SK-N-SH treated with all-trans-retinoic acid at 6 μM for 48 hours (cell line): ENCODE measurements around the gene GAREM1.

Source experiments
- ATAC-seq: fragments of 200-7000 bp; cut with Tn5 transposase; 3 replicates; pipeline ENCODE4 v1.9.1; 2020; ENCODE audit warnings: mild to moderate bottlenecking, moderate library complexity
- ARNTL ChIP-seq: fragments of 450-650 bp; formaldehyde crosslinking; IDR thresholded peaks from 2 replicates; pipeline ENCODE4 v1.5.0; 2020; ENCODE audit warnings: low read depth, mild to moderate bottlenecking, moderate library complexity, borderline replicate concordance
- BACH2 ChIP-seq: fragments of 250-450 bp; sonication (Bioruptor Pico); IDR thresholded peaks from 2 replicates; pipeline ENCODE4 v1.9.0; 2021; ENCODE audit warnings: mild to moderate bottlenecking, borderline replicate concordance
- ESRRG ChIP-seq: fragments of 250-450 bp; sonication (Bioruptor Pico); IDR thresholded peaks from 2 replicates; pipeline ENCODE4 v1.6.1; 2021; ENCODE audit warnings: mild to moderate bottlenecking
- GLIS3 ChIP-seq: fragments of 250-450 bp; sonication (Bioruptor Pico); IDR thresholded peaks from 2 replicates; pipeline ENCODE4 v1.5.0; 2020; ENCODE audit warnings: mild to moderate bottlenecking, moderate library complexity
- ISL1 ChIP-seq: fragments of 250-450 bp; sonication (Bioruptor Pico); IDR thresholded peaks from 2 replicates; pipeline ENCODE4 v2.1.2; 2022; ENCODE audit warnings: mild to moderate bottlenecking, moderate library complexity
- OSR1 ChIP-seq: fragments of 250-450 bp; sonication (Bioruptor Pico); IDR thresholded peaks from 2 replicates; pipeline ENCODE4 v1.8.0; 2022; ENCODE audit warnings: moderate library complexity, mild to moderate bottlenecking, inconsistent platforms
- PPARA ChIP-seq: fragments of 250-450 bp; sonication (Bioruptor Pico); IDR thresholded peaks from 2 replicates; pipeline ENCODE4 v1.5.0; 2020; ENCODE audit warnings: mild to moderate bottlenecking, borderline replicate concordance
- TCF4 ChIP-seq: fragments of 250-450 bp; sonication (Bioruptor Pico); IDR thresholded peaks from 2 replicates; pipeline ENCODE4 v1.8.0; 2021; ENCODE audit warnings: mild to moderate bottlenecking, moderate library complexity, borderline replicate concordance
- TOX ChIP-seq: fragments of 250-450 bp; sonication (Bioruptor Pico); IDR thresholded peaks from 2 replicates; pipeline ENCODE4 v1.8.0; 2021; ENCODE audit warnings: mild to moderate bottlenecking, moderate library complexity, borderline replicate concordance
- ZC3H10 ChIP-seq: fragments of 250-450 bp; sonication (Bioruptor Pico); IDR thresholded peaks from 2 replicates; pipeline ENCODE4 v1.5.1; 2021; ENCODE audit warnings: mild to moderate bottlenecking, moderate library complexity
- ZFP3 ChIP-seq: fragments of 250-450 bp; sonication (Bioruptor Pico); IDR thresholded peaks from 2 replicates; pipeline ENCODE4 v1.5.0; 2020; ENCODE audit warnings: mild to moderate bottlenecking, moderate library complexity
- ZFP30 ChIP-seq: fragments of 450-650 bp; formaldehyde crosslinking; IDR thresholded peaks from 2 replicates; pipeline ENCODE4 v1.5.0; 2022; ENCODE audit warnings: mild to moderate bottlenecking, moderate library complexity
- ZNF565 ChIP-seq: fragments of 450-650 bp; formaldehyde crosslinking; conservative IDR thresholded peaks from 2 replicates; pipeline ENCODE4 v1.5.0; 2020; ENCODE audit warnings: low read depth, mild to moderate bottlenecking, moderate library complexity
- TF ChIP-seq, protein P1 (sequence below): fragments of 250-450 bp; sonication (Bioruptor Pico); IDR thresholded peaks from 2 replicates; pipeline ENCODE4 v1.5.0; 2020; ENCODE audit warnings: mild to moderate bottlenecking, moderate library complexity
- TF ChIP-seq, protein P2 (sequence below): fragments of 250-450 bp; sonication (Bioruptor Pico); IDR thresholded peaks from 2 replicates; pipeline ENCODE4 v1.5.1; 2021; ENCODE audit warnings: mild to moderate bottlenecking, moderate library complexity
- TF ChIP-seq, protein P3 (sequence below): fragments of 250-450 bp; sonication (Bioruptor Pico); IDR thresholded peaks from 2 replicates; pipeline ENCODE4 v1.8.0; 2021; ENCODE audit warnings: low read depth, mild to moderate bottlenecking, moderate library complexity, borderline replicate concordance
- TF ChIP-seq, protein P4 (sequence below): fragments of 250-450 bp; sonication (Bioruptor Pico); IDR thresholded peaks from 2 replicates; pipeline ENCODE4 v1.8.0; 2020; ENCODE audit warnings: mild to moderate bottlenecking, moderate library complexity, borderline replicate concordance
- TF ChIP-seq, protein P5 (sequence below): fragments of 250-450 bp; sonication (Bioruptor Pico); IDR thresholded peaks from 2 replicates; pipeline ENCODE4 v1.5.1; 2020; ENCODE audit warnings: low read depth, mild to moderate bottlenecking, moderate library complexity

Gene GAREM1

DNA sequence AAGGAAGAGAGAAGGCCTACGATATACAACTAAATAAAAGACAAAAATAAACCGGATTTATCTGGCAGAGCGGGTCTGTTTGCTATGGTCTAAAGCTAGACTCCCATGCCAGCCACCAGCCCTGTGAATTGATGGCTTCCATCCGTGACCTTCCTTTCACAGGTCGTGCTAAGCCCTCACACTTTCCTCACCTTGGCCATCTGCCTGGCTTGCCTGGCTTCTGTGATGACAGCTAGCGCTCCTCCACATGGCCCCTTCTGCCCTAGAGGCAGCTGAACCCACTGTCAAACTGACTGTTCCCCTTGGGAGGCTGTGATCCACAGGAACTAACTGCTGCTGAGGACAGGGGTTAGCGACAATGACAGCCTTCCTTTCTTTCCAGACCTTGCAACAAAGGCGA is 32.5 kb downstream of the GAREM1 start:
- ATAC-seq: peak; percentile 24; the same call in 1 of the 3 replicates
- TF ChIP-seq OSR1 (CRISPR knock-in tag) (no peak), GLIS3 (CRISPR knock-in tag) (no peak), BACH2 (CRISPR knock-in tag) (no peak), PPARA (no peak), ZNF565 (CRISPR knock-in tag) (no peak), ARNTL (no peak), TOX (CRISPR knock-in tag) (no peak), TCF4 (CRISPR knock-in tag) (no peak), ZFP3 (CRISPR knock-in tag) (no peak), ESRRG (CRISPR knock-in tag) (no peak)
- TF ChIP-seq, protein P1, sequence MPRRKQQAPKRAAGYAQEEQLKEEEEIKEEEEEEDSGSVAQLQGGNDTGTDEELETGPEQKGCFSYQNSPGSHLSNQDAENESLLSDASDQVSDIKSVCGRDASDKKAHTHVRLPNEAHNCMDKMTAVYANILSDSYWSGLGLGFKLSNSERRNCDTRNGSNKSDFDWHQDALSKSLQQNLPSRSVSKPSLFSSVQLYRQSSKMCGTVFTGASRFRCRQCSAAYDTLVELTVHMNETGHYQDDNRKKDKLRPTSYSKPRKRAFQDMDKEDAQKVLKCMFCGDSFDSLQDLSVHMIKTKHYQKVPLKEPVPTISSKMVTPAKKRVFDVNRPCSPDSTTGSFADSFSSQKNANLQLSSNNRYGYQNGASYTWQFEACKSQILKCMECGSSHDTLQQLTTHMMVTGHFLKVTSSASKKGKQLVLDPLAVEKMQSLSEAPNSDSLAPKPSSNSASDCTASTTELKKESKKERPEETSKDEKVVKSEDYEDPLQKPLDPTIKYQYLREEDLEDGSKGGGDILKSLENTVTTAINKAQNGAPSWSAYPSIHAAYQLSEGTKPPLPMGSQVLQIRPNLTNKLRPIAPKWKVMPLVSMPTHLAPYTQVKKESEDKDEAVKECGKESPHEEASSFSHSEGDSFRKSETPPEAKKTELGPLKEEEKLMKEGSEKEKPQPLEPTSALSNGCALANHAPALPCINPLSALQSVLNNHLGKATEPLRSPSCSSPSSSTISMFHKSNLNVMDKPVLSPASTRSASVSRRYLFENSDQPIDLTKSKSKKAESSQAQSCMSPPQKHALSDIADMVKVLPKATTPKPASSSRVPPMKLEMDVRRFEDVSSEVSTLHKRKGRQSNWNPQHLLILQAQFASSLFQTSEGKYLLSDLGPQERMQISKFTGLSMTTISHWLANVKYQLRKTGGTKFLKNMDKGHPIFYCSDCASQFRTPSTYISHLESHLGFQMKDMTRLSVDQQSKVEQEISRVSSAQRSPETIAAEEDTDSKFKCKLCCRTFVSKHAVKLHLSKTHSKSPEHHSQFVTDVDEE (CRISPR knock-in tag): no peak
- TF ChIP-seq, protein P2, sequence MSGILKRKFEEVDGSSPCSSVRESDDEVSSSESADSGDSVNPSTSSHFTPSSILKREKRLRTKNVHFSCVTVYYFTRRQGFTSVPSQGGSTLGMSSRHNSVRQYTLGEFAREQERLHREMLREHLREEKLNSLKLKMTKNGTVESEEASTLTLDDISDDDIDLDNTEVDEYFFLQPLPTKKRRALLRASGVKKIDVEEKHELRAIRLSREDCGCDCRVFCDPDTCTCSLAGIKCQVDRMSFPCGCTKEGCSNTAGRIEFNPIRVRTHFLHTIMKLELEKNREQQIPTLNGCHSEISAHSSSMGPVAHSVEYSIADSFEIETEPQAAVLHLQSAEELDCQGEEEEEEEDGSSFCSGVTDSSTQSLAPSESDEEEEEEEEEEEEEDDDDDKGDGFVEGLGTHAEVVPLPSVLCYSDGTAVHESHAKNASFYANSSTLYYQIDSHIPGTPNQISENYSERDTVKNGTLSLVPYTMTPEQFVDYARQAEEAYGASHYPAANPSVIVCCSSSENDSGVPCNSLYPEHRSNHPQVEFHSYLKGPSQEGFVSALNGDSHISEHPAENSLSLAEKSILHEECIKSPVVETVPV (CRISPR knock-in tag): no peak
- TF ChIP-seq, protein P3, sequence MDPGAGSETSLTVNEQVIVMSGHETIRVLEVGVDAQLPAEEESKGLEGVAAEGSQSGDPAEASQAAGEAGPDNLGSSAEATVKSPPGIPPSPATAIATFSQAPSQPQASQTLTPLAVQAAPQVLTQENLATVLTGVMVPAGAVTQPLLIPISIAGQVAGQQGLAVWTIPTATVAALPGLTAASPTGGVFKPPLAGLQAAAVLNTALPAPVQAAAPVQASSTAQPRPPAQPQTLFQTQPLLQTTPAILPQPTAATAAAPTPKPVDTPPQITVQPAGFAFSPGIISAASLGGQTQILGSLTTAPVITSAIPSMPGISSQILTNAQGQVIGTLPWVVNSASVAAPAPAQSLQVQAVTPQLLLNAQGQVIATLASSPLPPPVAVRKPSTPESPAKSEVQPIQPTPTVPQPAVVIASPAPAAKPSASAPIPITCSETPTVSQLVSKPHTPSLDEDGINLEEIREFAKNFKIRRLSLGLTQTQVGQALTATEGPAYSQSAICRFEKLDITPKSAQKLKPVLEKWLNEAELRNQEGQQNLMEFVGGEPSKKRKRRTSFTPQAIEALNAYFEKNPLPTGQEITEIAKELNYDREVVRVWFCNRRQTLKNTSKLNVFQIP (CRISPR knock-in tag): no peak
- TF ChIP-seq, all 23 proteins: peak for 0

DNA sequence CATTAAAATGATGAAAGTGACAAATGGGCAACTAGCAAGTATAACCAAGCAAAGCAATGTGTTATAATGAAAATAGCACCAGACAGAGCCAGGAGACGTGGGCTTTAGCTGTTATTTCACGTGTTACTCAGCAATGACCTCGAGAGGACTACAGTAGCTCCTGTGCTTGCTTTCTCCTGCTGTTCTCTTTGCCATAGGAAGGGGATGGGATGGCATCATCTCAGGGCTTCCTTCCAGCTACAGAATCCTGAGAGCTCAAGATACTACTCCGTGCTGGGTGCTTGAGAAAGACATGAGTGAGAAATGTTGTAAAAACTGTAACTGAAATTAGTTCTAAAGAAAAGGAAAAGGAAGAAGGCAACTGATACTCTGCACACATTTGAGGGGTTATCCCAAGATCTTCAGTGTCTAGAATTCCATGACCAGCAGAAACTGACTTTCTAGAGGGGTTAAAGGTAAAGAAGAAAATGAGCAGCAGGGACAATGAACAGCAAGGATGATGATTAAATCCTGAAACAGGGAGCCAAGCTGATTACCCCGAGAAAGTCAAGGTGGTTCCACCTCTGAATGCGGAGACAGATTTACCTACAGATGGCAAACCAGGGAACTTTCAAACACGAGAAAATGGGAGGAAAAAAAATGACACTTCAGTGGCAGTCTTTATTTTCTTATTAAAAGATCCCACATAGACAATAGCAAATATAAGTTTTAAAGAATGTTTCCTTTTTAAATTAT is 33.4 kb downstream of the GAREM1 start:
- TF ChIP-seq, protein P3 (CRISPR knock-in tag): no peak
- TF ChIP-seq, protein P4, sequence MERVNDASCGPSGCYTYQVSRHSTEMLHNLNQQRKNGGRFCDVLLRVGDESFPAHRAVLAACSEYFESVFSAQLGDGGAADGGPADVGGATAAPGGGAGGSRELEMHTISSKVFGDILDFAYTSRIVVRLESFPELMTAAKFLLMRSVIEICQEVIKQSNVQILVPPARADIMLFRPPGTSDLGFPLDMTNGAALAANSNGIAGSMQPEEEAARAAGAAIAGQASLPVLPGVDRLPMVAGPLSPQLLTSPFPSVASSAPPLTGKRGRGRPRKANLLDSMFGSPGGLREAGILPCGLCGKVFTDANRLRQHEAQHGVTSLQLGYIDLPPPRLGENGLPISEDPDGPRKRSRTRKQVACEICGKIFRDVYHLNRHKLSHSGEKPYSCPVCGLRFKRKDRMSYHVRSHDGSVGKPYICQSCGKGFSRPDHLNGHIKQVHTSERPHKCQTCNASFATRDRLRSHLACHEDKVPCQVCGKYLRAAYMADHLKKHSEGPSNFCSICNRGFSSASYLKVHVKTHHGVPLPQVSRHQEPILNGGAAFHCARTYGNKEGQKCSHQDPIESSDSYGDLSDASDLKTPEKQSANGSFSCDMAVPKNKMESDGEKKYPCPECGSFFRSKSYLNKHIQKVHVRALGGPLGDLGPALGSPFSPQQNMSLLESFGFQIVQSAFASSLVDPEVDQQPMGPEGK (CRISPR knock-in tag): no peak
- TF ChIP-seq TOX (CRISPR knock-in tag) (no peak), PPARA (no peak), BACH2 (CRISPR knock-in tag) (no peak), ZC3H10 (CRISPR knock-in tag) (no peak)
- no peak for ATAC-seq

DNA sequence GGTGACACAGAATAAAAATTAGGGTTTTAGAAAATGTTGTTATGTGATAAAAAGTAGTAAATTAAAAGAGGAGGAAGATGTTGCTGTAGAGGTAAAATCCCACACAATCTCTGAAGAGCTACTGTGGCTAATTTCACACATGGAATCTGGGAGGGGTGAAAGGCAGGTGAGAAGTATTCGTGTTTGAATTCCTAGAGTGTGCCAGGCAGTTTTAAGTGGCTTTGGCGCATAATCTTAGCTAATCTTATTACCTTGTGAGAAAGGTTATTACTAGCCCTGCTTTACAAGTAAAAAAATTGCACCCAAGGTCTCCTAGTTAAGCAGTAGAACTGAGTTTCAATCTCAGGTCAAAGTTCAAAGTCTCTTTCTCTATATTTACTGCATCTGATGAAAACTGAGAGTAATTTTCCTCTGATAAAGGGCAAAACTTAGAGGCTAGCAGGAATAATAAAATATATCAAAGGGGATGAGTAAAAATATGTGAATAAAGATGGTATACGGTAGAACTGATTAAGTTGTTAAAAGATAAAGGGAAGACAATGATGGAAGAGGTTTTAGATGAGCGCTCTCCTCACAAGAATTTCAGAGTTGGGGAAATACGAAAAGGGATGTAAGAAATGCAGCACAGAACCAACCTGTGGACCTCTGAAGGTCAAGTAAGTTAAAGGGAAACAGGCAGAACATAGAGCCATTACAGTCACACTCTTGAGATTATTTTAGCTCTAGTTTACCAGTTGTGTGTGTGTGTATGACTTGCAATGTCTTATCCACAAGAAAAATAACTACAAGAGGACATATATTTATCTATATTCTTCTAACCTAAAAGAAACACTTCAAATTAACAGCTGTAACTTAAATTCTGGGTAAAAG is 34.8 kb downstream of the GAREM1 start:
- no peak for ATAC-seq
- no peak for TF ChIP-seq OSR1 (CRISPR knock-in tag)

DNA sequence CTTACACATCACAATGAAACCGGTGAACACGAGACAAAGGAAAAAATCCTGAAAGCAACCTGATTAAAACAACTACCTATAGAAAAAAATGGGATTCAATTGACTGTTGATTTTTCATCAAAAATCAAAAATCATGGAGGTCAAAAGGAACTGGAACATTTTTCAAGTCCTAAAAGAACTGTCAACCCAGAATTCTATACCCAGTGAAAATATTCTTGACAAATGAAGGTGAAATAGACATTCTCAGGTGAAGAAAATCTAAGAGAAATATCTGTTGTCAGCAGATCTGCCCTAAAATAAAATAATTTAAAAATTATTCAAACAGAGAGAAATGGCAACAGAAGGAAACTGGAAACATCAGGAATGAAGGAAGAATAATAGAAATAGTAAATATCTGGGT is 38.9 kb downstream of the GAREM1 start:
- no peak for ATAC-seq
- TF ChIP-seq, protein P5, sequence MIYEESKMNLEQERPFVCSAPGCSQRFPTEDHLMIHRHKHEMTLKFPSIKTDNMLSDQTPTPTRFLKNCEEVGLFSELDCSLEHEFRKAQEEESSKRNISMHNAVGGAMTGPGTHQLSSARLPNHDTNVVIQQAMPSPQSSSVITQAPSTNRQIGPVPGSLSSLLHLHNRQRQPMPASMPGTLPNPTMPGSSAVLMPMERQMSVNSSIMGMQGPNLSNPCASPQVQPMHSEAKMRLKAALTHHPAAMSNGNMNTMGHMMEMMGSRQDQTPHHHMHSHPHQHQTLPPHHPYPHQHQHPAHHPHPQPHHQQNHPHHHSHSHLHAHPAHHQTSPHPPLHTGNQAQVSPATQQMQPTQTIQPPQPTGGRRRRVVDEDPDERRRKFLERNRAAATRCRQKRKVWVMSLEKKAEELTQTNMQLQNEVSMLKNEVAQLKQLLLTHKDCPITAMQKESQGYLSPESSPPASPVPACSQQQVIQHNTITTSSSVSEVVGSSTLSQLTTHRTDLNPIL (CRISPR knock-in tag): no peak
- TF ChIP-seq TOX (CRISPR knock-in tag) (no peak), ZFP30 (CRISPR knock-in tag) (no peak), ISL1 (CRISPR knock-in tag) (no peak), GLIS3 (CRISPR knock-in tag) (no peak), ZFP3 (CRISPR knock-in tag) (no peak), TCF4 (CRISPR knock-in tag) (no peak), ZC3H10 (CRISPR knock-in tag) (no peak)
- TF ChIP-seq, protein P4 (CRISPR knock-in tag): no peak
